ENCODE measurements around the gene ARAP1. TPM values are rescaled to one million over a fixed set of nuclear protein-coding genes. Genes with fewer than 3 reads are reported as not detected.

ARAP1 gene
- total RNA-seq, 8 experiments from 2014 or later: 8.7 to 64.6 (median 28.4) TPM

- peak in 2 of 8 experiments; percentile 16 to 34 for ATAC-seq (replicated peaks in 6 of 8)
- Histone ChIP-seq H3K27ac (no peak overlapping the region), H3K4me1 (replicated peaks in 1 of 2) (peaks cover 6 to 16% of the 10 kb centered on the region in 2 donors), H3K4me3 (no peak overlapping the region)
- in situ Hi-C loops (cut with MboI; ENCODE audit: low pct_unique_long_range_greater_than_20kb in 2 of 9, low sequenced_read_pairs in 9 of 9, unreplicated experiment in 9 of 9): loop anchor here in 7 of 9 experiments (10.0 to 25.0 kb wide), 4 partner anchors 99 to 224 kb away; no protein-coding TSS in a partner anchor
- 23 to 100% (median 73%) methylated on average over 1 to 6 of the region's 24 CpGs; no CpG with 5 or more reads in 1 of the 10 experiments for WGBS, 10 experiments
Measured at GRCh38 chr11:72685560-72686480, 66.4 kb downstream of the ARAP1 start.

- Histone ChIP-seq H3K4me3 (no peak overlapping the region), H3K27ac (no peak overlapping the region), H3K4me1 (replicated peaks in 1 of 2) (peaks cover 10 to 20% of the 10 kb centered on the region in 2 donors)
- ATAC-seq (replicated peaks in 6 of 8): peak; percentile 65 to 81 (median 72)
- in situ Hi-C loops (cut with MboI; ENCODE audit: low pct_unique_long_range_greater_than_20kb in 2 of 9, low sequenced_read_pairs in 9 of 9, unreplicated experiment in 9 of 9): loop anchor here in 7 of 9 experiments (10.0 to 25.0 kb wide), 4 partner anchors 97 to 222 kb away; no protein-coding TSS in a partner anchor
- WGBS, 10 experiments: 0 to 47% methylated on average over 1 to 2 of the region's 9 CpGs; no CpG with 5 or more reads in 8 of the 10 experiments
Measured at GRCh38 chr11:72684236-72684912, 67.8 kb downstream of the ARAP1 start.

- Histone ChIP-seq H3K27ac (no peak overlapping the region), H3K4me1 (replicated peaks in 1 of 2) (peaks cover 14 to 25% of the 10 kb centered on the region in 2 donors), H3K4me3 (no peak overlapping the region)
- in situ Hi-C loops (cut with MboI; ENCODE audit: low pct_unique_long_range_greater_than_20kb in 2 of 9, low sequenced_read_pairs in 9 of 9, unreplicated experiment in 9 of 9): loop anchor here in 7 of 9 experiments (10.0 to 25.0 kb wide), 4 partner anchors 96 to 221 kb away; no protein-coding TSS in a partner anchor
- 20 to 100% (median 33%) methylated on average over 1 to 2 of the region's 7 CpGs; no CpG with 5 or more reads in 5 of the 10 experiments for WGBS, 10 experiments
- peak; percentile 2 to 75 (median 68) for ATAC-seq (replicated peaks in 6 of 8)
Measured at GRCh38 chr11:72683782-72684200, 68.4 kb downstream of the ARAP1 start.

- Histone ChIP-seq H3K27ac (no peak overlapping the region), H3K4me3 (no peak overlapping the region), H3K4me1 (replicated peaks in 1 of 2) (peaks cover 14 to 26% of the 10 kb centered on the region in 2 donors)
- ATAC-seq (replicated peaks in 6 of 8): no peak
- no CpG with 5 or more reads among the region's 4 CpGs for WGBS, 10 experiments
- in situ Hi-C loops (cut with MboI; ENCODE audit: low pct_unique_long_range_greater_than_20kb in 2 of 9, low sequenced_read_pairs in 9 of 9, unreplicated experiment in 9 of 9): loop anchor here in 7 of 9 experiments (10.0 to 25.0 kb wide), 4 partner anchors 96 to 221 kb away; no protein-coding TSS in a partner anchor
Measured at GRCh38 chr11:72682858-72683243, 69.4 kb downstream of the ARAP1 start.

GRCh38 chr11:72682238-72682857 lies 69.9 kb downstream of the ARAP1 start:
- ATAC-seq (replicated peaks in 6 of 8): no peak
- Histone ChIP-seq H3K4me3 (no peak overlapping the region), H3K4me1 (replicated peaks in 1 of 2) (peaks cover 14 to 26% of the 10 kb centered on the region in 2 donors), H3K27ac (no peak overlapping the region)
- in situ Hi-C loops (cut with MboI; ENCODE audit: low pct_unique_long_range_greater_than_20kb in 2 of 9, low sequenced_read_pairs in 9 of 9, unreplicated experiment in 9 of 9): loop anchor here in 7 of 9 experiments (10.0 to 25.0 kb wide), 4 partner anchors 95 to 220 kb away; no protein-coding TSS in a partner anchor
- 20 to 100% (median 86%) methylated on average over 1 to 2 of the region's 5 CpGs; no CpG with 5 or more reads in 5 of the 10 experiments for WGBS, 10 experiments

GRCh38 chr11:72681226-72682153 lies 70.7 kb downstream of the ARAP1 start:
- no peak overlapping the region for H3K4me3 ChIP-seq
- peak in 7 of 8 experiments; percentile 2 to 33 (median 6) for ATAC-seq (replicated peaks in 6 of 8)
- peaks cover 21 to 33% of the 10 kb centered on the region in 2 donors for H3K4me1 ChIP-seq (replicated peaks in 1 of 2)
- 15 to 100% (median 63%) methylated on average over 1 to 7 of the region's 17 CpGs; no CpG with 5 or more reads in 5 of the 10 experiments for WGBS, 10 experiments
- H3K27ac ChIP-seq: no peak overlapping the region
- in situ Hi-C loops (cut with MboI; ENCODE audit: low pct_unique_long_range_greater_than_20kb in 2 of 9, low sequenced_read_pairs in 9 of 9, unreplicated experiment in 9 of 9): loop anchor here in 7 of 9 experiments (10.0 to 25.0 kb wide), 4 partner anchors 94 to 219 kb away; no protein-coding TSS in a partner anchor

GRCh38 chr11:72680624-72681158 lies 71.5 kb downstream of the ARAP1 start:
- in situ Hi-C loops (cut with MboI; ENCODE audit: low pct_unique_long_range_greater_than_20kb in 2 of 9, low sequenced_read_pairs in 9 of 9, unreplicated experiment in 9 of 9): loop anchor here in 7 of 9 experiments (10.0 to 25.0 kb wide), 4 partner anchors 93 to 218 kb away; no protein-coding TSS in a partner anchor
- Histone ChIP-seq H3K4me3 (no peak overlapping the region), H3K27ac (no peak overlapping the region), H3K4me1 (replicated peaks in 1 of 2) (peaks cover 21 to 35% of the 10 kb centered on the region in 2 donors)
- 30 to 60% methylated on average over 1 to 2 of the region's 6 CpGs; no CpG with 5 or more reads in 8 of the 10 experiments for WGBS, 10 experiments
- no peak for ATAC-seq (replicated peaks in 6 of 8)

GRCh38 chr11:72679869-72680268 lies 72.3 kb downstream of the ARAP1 start:
- ATAC-seq (replicated peaks in 6 of 8): no peak
- H3K27ac ChIP-seq: no peak overlapping the region
- 33 to 86% (median 82%) methylated on average over 2 to 3 of the region's 5 CpGs; no CpG with 5 or more reads in 7 of the 10 experiments for WGBS, 10 experiments
- in situ Hi-C loops (cut with MboI; ENCODE audit: low pct_unique_long_range_greater_than_20kb in 2 of 9, low sequenced_read_pairs in 9 of 9, unreplicated experiment in 9 of 9): loop anchor here in 8 of 9 experiments (10.0 to 25.0 kb wide), 5 partner anchors 93 to 218 kb away; no protein-coding TSS in a partner anchor
- H3K4me3 ChIP-seq: no peak overlapping the region
- H3K4me1 ChIP-seq (replicated peaks in 1 of 2): peaks cover 21 to 36% of the 10 kb centered on the region in 2 donors

- H3K27ac ChIP-seq: no peak overlapping the region
- no peak for ATAC-seq (replicated peaks in 6 of 8)
- peaks cover 30 to 43% of the 10 kb centered on the region in 2 donors for H3K4me1 ChIP-seq (replicated peaks in 1 of 2)
- in situ Hi-C loops (cut with MboI; ENCODE audit: low pct_unique_long_range_greater_than_20kb in 2 of 9, low sequenced_read_pairs in 9 of 9, unreplicated experiment in 9 of 9): loop anchor here in 7 of 9 experiments (10.0 to 25.0 kb wide), 5 partner anchors 91 to 216 kb away; no protein-coding TSS in a partner anchor
- whole genome bisulfite sequencing, 10 experiments: 30 to 73% (median 63%) methylated on average over 1 to 6 of the region's 8 CpGs; no CpG with 5 or more reads in 5 of the 10 experiments
- H3K4me3 ChIP-seq: no peak overlapping the region
Measured at GRCh38 chr11:72678524-72678923, 73.7 kb downstream of the ARAP1 start.

GRCh38 chr11:72676861-72677341 lies 75.3 kb downstream of the ARAP1 start:
- peak; percentile 24 to 85 (median 41) for ATAC-seq (replicated peaks in 6 of 8)
- Histone ChIP-seq H3K27ac (no peak overlapping the region), H3K4me1 (replicated peaks in 1 of 2) (peaks cover 41 to 53% of the 10 kb centered on the region in 2 donors), H3K4me3 (no peak overlapping the region)
- in situ Hi-C loops (cut with MboI; ENCODE audit: low pct_unique_long_range_greater_than_20kb in 2 of 9, low sequenced_read_pairs in 9 of 9, unreplicated experiment in 9 of 9): loop anchor here in 7 of 9 experiments (10.0 to 25.0 kb wide), 5 partner anchors 90 to 215 kb away; no protein-coding TSS in a partner anchor
- WGBS, 10 experiments: 40% methylated on average over 1 of the region's 30 CpGs; no CpG with 5 or more reads in 9 of the 10 experiments

GRCh38 chr11:72675221-72675620 lies 77.0 kb downstream of the ARAP1 start:
- 20% methylated on average over 1 of the region's 2 CpGs; no CpG with 5 or more reads in 9 of the 10 experiments for WGBS, 10 experiments
- no peak for ATAC-seq (replicated peaks in 6 of 8)
- no peak overlapping the region for H3K27ac ChIP-seq
- in situ Hi-C loops (cut with MboI; ENCODE audit: low pct_unique_long_range_greater_than_20kb in 2 of 9, low sequenced_read_pairs in 9 of 9, unreplicated experiment in 9 of 9): loop anchor here in 7 of 9 experiments (10.0 to 25.0 kb wide), 5 partner anchors 88 to 213 kb away; no protein-coding TSS in a partner anchor
- H3K4me1 ChIP-seq (replicated peaks in 1 of 2): peaks cover 44 to 57% of the 10 kb centered on the region in 2 donors
- no peak overlapping the region for H3K4me3 ChIP-seq

Data from motor neuron (in vitro differentiated cells).